Cerebellar nuclear complex (tissue), 1 donor: ENCODE measurements around the gene RPGRIP1.
"Not testable (repeated sequence)": the region's sequence is repeated elsewhere in the genome, so short reads cannot be mapped to it uniquely, and the experiment has no call there.

Source experiments
- DNase-seq, 2 experiments: peaks; one replicate each; lab custom pipeline; 2025; lab: John Stamatoyannopoulos, UW

The RPGRIP1 gene

GRCh38 chr14:21279783-21280182 lies at the start of gene RPGRIP1:
TSS of gene RPGRIP1 (plus strand) at chr14:21280083. CDS start at chr14:21287977, 7,894 bp downstream.
- no peak for DNase-seq

DNA sequence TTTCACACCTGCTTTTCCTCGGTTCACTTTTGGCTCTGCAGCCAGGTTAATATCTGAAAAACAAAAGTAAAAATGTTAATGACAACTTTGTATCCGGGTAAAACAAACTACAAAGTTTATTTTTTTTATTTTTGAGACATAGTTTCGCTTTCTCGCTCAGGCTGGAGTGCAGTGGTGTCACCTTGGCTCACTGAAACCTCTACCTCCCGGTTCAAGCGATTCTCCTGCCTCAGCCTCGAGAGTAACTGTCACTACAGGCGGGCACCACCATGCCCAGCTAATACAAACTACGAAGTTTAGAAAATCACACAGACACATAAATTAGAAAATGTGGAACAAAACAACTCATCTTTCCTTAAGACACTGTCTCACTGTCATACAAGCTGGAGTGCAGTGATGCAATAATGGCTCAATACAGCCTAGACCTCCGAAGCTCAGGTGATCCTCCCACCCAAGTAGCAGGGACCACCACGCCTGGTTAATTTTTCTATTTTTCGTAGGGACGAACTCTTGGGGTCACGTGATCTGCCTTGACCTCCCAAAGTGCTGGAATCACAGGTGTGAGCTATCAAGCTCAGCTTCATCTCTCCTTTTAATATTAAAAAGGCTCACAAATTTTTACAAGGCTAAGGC lies 48.7 kb upstream of the RPGRIP1 start:
- no peak for DNase-seq

DNA sequence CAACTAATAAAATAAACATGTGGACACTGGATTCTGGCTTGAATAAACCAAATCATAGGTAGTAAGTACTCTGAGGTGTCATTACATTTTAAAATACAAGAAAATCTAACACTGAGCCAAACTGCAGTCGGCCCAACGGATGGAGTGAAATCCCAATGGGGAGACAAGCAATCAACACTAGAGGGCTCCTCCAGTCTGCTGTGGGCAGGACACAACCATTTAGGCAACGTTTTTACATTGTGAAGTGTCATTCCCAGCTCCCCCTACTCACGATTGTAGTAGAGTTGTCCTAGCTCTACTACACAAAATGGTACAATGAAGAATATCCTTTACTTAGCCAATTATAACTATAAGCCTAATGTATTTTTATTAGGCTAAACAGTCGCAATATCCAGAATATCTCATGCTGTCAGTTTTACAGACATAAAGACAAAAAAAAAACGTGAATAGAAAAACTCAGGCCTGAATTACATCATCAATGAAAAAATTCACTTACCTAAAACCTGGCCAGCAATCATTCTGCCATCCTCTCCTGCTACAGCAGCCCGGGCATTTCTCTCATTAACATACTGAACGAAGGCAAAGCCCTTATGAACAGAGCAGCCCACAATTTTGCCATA lies 46.3 kb upstream of the RPGRIP1 start:
- DNase-seq: no peak

- DNase-seq: no peak
Measured at GRCh38 chr14:21234112-21234511, 45.8 kb upstream of the RPGRIP1 start.

- DNase-seq: no peak
Measured at GRCh38 chr14:21236948-21237797, 42.7 kb upstream of the RPGRIP1 start.

DNA sequence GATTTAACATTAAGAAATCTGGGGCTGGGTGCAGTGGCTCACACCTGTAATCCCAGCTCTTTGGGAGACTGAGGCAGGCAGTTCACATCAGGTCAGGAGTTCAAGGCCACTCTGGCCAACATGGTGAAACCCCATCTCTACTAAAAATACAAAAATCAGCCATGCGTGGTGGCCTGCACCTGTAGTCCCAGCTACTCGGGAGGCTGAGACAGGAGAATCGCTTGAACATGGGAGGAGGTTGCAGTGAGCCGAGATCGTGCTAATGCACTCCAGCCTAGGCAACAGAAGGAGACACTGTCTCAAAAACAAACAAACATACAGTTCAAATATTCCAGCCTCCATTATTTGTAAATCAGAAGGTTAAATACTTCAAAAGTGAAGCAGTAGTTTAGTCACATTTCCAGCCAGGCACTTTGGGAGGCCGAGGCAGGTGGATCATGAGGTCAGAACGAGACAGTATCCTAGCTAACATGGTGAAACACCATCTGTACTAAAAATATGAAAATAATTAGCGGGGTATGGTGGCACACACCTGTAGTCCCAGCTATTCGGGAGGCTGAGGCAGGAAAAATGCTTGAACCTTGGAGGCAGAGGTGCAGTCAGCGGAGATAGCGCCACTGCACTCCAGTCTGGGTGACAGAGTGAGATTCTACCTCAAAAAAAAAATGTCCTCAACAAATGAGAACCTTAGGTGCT lies 40.9 kb upstream of the RPGRIP1 start:
- no peak for DNase-seq

- no peak for DNase-seq
Measured at GRCh38 chr14:21240417-21240816, 39.5 kb upstream of the RPGRIP1 start.

- no peak for DNase-seq
Measured at GRCh38 chr14:21241218-21241819, 38.6 kb upstream of the RPGRIP1 start.

GRCh38 chr14:21244544-21244943 lies 35.3 kb upstream of the RPGRIP1 start:
- DNase-seq: no peak

- DNase-seq: no peak
Measured at GRCh38 chr14:21245813-21246212, 34.1 kb upstream of the RPGRIP1 start.

GRCh38 chr14:21248338-21248737 lies 31.5 kb upstream of the RPGRIP1 start:
- no peak for DNase-seq

DNA sequence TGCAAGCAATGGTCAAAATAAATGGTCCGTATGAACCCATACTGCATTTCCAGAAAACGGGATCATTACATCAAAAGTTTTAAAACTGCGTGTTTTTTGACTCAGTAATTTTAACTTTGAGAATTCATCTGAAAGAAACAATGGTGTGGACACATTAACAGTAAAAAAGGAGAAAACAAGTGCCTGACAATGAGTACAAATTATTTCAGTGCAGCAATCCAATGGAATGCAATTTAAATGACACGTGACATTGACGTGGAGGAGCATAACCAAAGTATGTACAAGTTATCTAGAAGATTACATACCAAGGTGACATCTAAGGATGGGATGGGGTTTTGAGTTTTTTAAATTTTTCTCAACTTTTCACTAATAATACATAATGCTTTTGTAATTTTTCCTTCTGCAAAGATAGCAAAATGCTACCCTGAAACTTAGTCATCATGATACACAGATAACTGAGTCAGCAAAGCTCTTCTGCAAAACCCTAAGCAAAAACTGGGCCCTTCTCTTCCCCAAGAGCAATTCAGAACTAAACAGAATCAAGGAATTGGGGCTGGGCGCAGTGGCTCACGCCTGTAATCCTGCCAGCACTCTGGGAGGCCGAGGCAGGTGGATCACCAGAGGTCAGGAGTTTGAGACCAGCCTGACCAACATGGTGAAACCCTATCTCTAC lies 31.0 kb upstream of the RPGRIP1 start:
- DNase-seq: no peak

GRCh38 chr14:21251215-21251614 lies 28.7 kb upstream of the RPGRIP1 start:
- no peak for DNase-seq

DNA sequence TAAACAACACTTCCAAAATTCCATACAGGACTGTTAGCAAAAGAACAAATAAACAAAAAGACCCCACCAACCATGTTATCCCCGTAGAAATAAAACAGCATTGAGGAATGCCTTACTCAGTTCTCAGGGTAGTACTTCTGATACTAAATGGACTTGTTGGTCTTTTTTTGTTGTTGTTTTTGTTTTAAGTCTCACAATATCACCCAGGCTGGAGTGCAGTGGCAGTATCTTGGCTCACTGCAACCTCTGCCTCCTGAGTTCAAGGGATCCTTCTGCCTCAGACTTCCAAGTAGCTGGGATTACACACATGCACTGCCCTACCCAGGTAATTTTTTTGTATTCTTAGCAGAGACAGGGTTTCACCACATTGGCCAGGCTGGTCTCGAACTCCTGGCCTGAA lies 27.7 kb upstream of the RPGRIP1 start:
- no peak for DNase-seq

DNA sequence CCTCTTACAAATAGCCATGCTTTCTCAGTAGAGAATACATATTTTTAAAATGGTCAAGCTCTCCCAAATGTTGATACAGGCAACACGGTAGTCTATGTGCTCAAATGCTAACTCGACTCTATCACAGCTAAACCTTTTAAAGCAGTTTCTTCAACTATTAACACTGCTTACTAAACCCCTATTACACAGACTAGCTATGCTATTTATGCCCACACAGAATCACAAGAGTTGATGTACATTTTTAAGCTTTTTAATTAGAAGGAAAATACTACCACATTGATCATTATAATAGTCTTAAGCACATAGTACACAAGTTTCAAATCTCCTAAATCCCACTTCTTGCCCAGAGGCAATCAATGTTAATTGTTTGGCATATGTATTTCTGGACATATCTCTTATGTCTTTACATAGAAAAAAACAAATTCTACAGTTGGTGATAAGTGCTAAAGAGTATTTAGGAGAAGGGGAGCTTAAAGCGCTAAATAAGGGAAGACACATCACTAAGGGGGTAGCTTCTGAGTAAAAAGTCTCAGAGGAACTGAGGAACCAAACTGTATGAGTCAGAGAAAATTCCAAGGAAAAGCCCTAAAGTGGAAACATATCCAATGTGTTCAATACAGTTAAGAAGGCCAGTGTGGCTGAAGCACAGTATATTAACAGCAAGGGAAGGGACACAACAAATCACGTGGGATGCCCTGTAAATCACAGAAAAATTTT lies 24.3 kb upstream of the RPGRIP1 start:
- no peak for DNase-seq

DNA sequence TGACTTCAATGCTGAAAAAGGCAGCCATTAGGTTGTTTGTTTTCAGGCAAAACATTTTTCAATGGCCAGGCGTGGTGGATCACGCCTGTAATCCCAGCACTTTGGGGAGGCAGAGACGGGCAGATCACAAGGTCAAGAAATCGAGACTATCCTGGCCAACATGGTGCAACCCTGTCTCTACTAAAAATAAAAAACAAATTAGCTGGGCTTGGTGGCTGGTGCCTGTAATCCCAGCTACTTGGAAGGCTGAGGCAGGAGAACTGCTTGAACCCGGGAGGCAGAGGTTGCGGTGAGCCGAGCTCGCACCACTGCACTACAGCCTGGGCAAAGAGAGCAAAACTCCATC lies 23.8 kb upstream of the RPGRIP1 start:
- DNase-seq: not testable (repeated sequence)

- no peak for DNase-seq
Measured at GRCh38 chr14:21256539-21257393, 23.1 kb upstream of the RPGRIP1 start.

DNA sequence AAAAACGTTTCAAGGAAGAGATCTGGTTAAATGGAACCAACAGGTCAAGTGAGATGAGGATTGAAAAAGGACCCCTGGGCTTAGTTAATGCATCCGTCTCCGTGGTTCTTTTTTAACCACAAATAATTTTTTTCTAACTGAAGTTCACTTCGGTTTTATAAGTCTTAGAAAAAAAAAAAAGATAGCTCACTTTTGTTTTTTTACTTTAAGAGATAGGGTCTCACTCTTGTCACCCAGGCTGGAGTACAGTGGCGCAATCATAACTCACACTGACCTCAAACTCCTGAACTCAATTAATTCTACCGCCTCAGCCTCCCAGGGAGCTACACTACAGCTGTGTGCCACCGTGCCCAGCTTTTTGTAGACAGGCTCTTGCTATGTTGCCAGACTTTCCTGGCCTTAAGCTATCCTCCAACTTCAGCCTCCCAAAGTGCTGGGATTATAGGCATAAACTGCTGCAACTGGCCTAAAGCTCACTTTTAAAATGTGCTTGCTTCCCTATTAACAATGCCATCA lies 22.4 kb upstream of the RPGRIP1 start:
- no peak for DNase-seq

- no peak for DNase-seq
Measured at GRCh38 chr14:21258005-21258888, 21.6 kb upstream of the RPGRIP1 start.
